Measurements from ENCODE around the gene NELFB.

- TF ChIP-seq MYC (IDR thresholded peaks at IDR 0.05; ENCODE audit: low read depth, low read length) (no peak), CTCF (IDR thresholded peaks at IDR 0.05; ENCODE audit: low read depth, low read length) (no peak)
These were observed 62.8 kb downstream of the NELFB start for GRCh38 chr9:137317718-137318511.
